ENCODE results near the gene ZNF362. TPM values are rescaled to one million over a fixed set of nuclear protein-coding genes. Genes with fewer than 3 reads are reported as not detected.

ZNF362 gene
- total RNA-seq, 1 donor from 2014 or later = 69.8 TPM

DNA sequence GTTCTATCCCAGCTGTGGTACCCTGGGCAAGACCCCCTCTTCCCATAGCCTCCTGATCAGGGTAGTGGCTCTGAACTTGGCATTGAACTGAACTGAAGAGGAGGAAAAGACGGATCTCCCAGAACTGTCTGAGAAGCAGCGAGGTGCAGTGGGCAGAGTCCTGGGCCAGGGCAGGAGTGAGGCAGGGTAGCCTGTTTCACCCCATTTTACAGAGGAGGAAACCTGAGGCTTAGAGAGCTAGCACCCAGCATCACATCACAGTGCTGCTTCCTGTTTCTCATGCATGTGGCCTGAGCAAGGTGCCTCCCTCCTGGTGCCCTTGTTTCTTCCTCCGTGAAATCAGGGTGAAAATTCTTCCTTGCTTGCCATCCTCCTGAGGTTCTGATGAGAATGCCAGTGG is 17.1 kb downstream of the ZNF362 start:
- Mint-ChIP-seq H3K9me3 (ENCODE audit: unreplicated experiment) (peaks cover 24% of the 10 kb centered on the region), H3K36me3 (ENCODE audit: unreplicated experiment) (peaks cover 8% of the 10 kb centered on the region), H3K4me3 (ENCODE audit: unreplicated experiment) (no peak overlapping the region), H3K4me1 (ENCODE audit: low read depth, unreplicated experiment) (peaks cover 35% of the 10 kb centered on the region), H3K27me3 (ENCODE audit: unreplicated experiment) (peaks cover 13% of the 10 kb centered on the region), H3K27ac (ENCODE audit: unreplicated experiment) (no peak overlapping the region)
- TF ChIP-seq, protein P1, sequence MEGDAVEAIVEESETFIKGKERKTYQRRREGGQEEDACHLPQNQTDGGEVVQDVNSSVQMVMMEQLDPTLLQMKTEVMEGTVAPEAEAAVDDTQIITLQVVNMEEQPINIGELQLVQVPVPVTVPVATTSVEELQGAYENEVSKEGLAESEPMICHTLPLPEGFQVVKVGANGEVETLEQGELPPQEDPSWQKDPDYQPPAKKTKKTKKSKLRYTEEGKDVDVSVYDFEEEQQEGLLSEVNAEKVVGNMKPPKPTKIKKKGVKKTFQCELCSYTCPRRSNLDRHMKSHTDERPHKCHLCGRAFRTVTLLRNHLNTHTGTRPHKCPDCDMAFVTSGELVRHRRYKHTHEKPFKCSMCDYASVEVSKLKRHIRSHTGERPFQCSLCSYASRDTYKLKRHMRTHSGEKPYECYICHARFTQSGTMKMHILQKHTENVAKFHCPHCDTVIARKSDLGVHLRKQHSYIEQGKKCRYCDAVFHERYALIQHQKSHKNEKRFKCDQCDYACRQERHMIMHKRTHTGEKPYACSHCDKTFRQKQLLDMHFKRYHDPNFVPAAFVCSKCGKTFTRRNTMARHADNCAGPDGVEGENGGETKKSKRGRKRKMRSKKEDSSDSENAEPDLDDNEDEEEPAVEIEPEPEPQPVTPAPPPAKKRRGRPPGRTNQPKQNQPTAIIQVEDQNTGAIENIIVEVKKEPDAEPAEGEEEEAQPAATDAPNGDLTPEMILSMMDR (IDR thresholded peaks at IDR 0.05; ENCODE audit: partially characterized antibody, unreplicated experiment) = no peak
- DNase-seq = no peak

DNA sequence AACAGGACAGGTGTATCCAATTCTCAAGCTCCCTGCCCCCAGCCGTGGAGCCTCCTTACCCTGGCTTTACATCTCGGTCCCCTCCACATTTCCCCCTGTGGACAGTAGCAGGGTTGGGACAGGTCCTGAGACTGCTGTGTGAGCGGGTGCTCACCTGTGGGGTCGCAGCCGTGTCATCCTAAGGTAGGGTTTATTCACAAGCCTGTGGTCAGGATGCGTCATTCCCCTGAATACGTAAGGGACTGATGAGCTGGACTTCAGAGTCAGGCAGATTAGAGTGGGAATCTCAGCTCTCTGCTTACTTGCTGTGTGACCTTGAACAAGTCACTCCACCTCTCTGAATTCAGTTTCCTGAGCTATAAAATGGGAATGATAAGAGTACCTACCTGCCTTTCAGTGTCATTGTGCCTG is 17.7 kb downstream of the ZNF362 start:
- DNase-seq = no peak
- peaks cover 13% of the 10 kb centered on the region for H3K27me3 Mint-ChIP-seq (ENCODE audit: unreplicated experiment)
- TF ChIP-seq, protein P1 (IDR thresholded peaks at IDR 0.05; ENCODE audit: partially characterized antibody, unreplicated experiment) = no peak
- peaks cover 8% of the 10 kb centered on the region for H3K36me3 Mint-ChIP-seq (ENCODE audit: unreplicated experiment)
- H3K4me1 Mint-ChIP-seq (ENCODE audit: low read depth, unreplicated experiment) = peaks cover 32% of the 10 kb centered on the region
- no peak overlapping the region for H3K27ac Mint-ChIP-seq (ENCODE audit: unreplicated experiment)
- H3K9me3 Mint-ChIP-seq (ENCODE audit: unreplicated experiment) = peaks cover 24% of the 10 kb centered on the region
- H3K4me3 Mint-ChIP-seq (ENCODE audit: unreplicated experiment) = no peak overlapping the region

DNA sequence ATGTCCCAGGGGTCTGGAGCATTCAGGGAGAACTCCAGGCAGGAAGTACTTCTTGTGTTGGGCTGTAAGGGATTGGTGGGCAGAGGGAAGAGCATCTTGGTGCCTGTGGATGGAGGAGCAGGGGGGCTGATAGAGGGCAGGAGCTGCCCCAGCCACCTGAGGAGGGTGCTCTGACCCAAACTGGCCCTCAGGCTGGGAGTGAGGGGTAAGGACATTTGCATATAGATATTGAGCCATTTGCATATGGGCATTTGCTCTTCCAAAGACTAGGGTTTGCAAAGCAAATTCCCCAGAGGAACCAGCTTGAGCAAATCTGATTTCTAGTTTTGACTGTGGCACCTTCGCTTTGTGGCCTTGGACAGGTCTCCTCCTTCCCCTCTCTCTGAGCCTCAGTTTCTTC is 18.2 kb downstream of the ZNF362 start:
- TF ChIP-seq, protein P1 (IDR thresholded peaks at IDR 0.05; ENCODE audit: partially characterized antibody, unreplicated experiment) = no peak
- Mint-ChIP-seq H3K27me3 (ENCODE audit: unreplicated experiment) (peaks cover 13% of the 10 kb centered on the region), H3K27ac (ENCODE audit: unreplicated experiment) (no peak overlapping the region), H3K4me1 (ENCODE audit: low read depth, unreplicated experiment) (peaks cover 29% of the 10 kb centered on the region), H3K36me3 (ENCODE audit: unreplicated experiment) (peaks cover 8% of the 10 kb centered on the region), H3K4me3 (ENCODE audit: unreplicated experiment) (no peak overlapping the region), H3K9me3 (ENCODE audit: unreplicated experiment) (peaks cover 24% of the 10 kb centered on the region)
- DNase-seq = no peak

DNA sequence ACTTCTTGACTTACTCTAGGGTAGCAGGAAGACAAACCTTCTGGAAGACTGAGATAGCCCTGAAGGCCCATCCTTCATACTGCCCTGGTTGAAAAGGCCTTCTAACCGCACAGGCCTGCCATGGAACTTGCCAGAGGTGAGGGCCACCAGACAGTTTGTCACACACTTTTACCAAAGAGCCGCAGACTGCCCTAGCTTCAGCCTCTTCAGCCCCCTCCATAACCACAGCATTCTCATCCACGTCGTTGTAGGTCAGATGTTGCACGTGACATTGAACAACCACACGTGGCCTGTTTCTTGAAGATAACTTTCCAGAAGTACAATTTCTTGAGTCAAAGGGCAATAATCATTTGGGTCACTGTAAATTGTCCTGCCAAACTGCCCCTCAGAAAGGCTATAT is 18.9 kb downstream of the ZNF362 start:
- peaks cover 25% of the 10 kb centered on the region for H3K4me1 Mint-ChIP-seq (ENCODE audit: low read depth, unreplicated experiment)
- peaks cover 13% of the 10 kb centered on the region for H3K27me3 Mint-ChIP-seq (ENCODE audit: unreplicated experiment)
- H3K27ac Mint-ChIP-seq (ENCODE audit: unreplicated experiment) = no peak overlapping the region
- no peak overlapping the region for H3K4me3 Mint-ChIP-seq (ENCODE audit: unreplicated experiment)
- TF ChIP-seq, protein P1 (IDR thresholded peaks at IDR 0.05; ENCODE audit: partially characterized antibody, unreplicated experiment) = no peak
- DNase-seq = no peak
- peaks cover 24% of the 10 kb centered on the region for H3K9me3 Mint-ChIP-seq (ENCODE audit: unreplicated experiment)
- peaks cover 8% of the 10 kb centered on the region for H3K36me3 Mint-ChIP-seq (ENCODE audit: unreplicated experiment)

DNA sequence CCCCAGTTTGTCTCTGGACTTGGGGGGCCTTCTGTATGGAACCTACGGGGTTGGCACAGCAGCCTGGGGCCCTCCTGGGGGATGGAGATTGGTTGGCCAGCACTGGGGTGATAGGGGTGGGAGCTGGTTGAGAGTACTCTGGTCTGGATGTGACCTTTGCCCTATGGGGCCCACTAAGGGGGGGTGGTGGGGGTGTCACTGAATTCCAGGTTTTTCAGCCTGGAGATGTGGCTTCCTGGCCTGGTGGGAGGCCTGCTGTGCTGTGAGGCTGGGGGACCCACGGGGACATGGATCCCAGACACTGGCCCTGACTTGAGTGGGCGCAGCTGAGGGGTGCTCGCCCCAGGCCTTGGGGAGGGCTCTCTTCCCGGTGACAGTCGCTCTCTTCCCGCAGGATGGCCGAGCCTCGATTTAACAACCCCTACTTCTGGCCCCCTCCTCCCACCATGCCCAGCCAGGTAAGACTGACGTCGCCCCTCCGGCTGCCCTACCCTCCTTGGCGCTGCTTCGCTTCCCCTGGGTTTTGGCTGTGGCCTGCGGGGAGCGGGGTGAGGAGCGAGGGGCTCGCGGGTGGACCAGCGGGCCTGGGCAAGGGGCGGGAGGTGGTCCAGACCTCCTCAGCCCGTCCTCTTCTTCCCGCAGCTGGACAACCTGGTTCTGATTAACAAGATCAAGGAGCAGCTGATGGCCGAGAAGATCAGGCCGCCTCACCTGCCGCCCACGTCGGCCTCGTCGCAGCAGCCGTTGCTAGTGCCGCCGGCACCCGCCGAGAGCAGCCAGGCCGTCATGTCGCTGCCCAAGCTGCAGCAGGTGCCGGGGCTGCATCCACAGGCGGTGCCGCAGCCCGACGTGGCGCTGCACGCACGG is 19.6 kb downstream of the ZNF362 start:
- Mint-ChIP-seq H3K27ac (ENCODE audit: unreplicated experiment) (no peak overlapping the region), H3K36me3 (ENCODE audit: unreplicated experiment) (peaks cover 8% of the 10 kb centered on the region), H3K4me3 (ENCODE audit: unreplicated experiment) (no peak overlapping the region), H3K4me1 (ENCODE audit: low read depth, unreplicated experiment) (peaks cover 19% of the 10 kb centered on the region), H3K9me3 (ENCODE audit: unreplicated experiment) (peaks cover 21% of the 10 kb centered on the region), H3K27me3 (ENCODE audit: unreplicated experiment) (peaks cover 11% of the 10 kb centered on the region)
- TF ChIP-seq, protein P1 (IDR thresholded peaks at IDR 0.05; ENCODE audit: partially characterized antibody, unreplicated experiment) = no peak
- DNase-seq = no peak

Data from glutamatergic neuron (in vitro differentiated cells).